Ectodermal cell (in vitro differentiated cells): Measurements from ENCODE around the gene BCAR1. TPM values are rescaled to one million over a fixed set of nuclear protein-coding genes. Genes with fewer than 3 reads are reported as not detected.
A peak's percentile ranks its signal among the peaks of the same experiment; 100 is the strongest.

Experiments used
- H3K27ac ChIP-seq: 2 replicates; pipeline ENCODE4 v1.7.0; 2013; ENCODE audit warnings: mild to moderate bottlenecking, low read depth, low read length; ENCODE audit not compliant: insufficient read depth, poor library complexity, severe bottlenecking
- H3K27me3 ChIP-seq: 2 replicates; pipeline ENCODE4 v1.7.0; 2013; ENCODE audit warnings: mild to moderate bottlenecking, low read length; ENCODE audit not compliant: insufficient read depth, control insufficient read depth, poor library complexity, severe bottlenecking
- H3K36me3 ChIP-seq: one replicate; pipeline ENCODE4 v1.7.0; 2013; ENCODE audit warnings: low read length; ENCODE audit not compliant: control insufficient read depth, insufficient read depth
- H3K4me1 ChIP-seq: one replicate; pipeline ENCODE4 v1.7.0; 2013; ENCODE audit warnings: low read length; ENCODE audit not compliant: control insufficient read depth, insufficient read depth
- H3K4me3 ChIP-seq: 2 replicates; pipeline ENCODE4 v1.7.0; 2013; ENCODE audit warnings: low read depth, low read length, control low read depth; ENCODE audit not compliant: insufficient read depth
- H3K9me3 ChIP-seq: 2 replicates; pipeline ENCODE4 v1.7.0; 2013; ENCODE audit warnings: mild to moderate bottlenecking, low read length, moderate library complexity; ENCODE audit not compliant: control insufficient read depth
- WGBS, 2 experiments: methylation state at CpG; one replicate each; pipeline ENCODE4 v1.1.7; 2013; ENCODE audit warnings: missing lambda C conversion rate in 2 of 2; 5-methylcytosine and 5-hydroxymethylcytosine counted together
- polyA plus RNA-seq, 4 experiments: library from polyadenylated mRNA; stranded (reverse); fragments of 50-300 nt; gene quantifications; one replicate each; pipeline ENCODE4 v1.2.3, GENCODE V29; 2013

Gene BCAR1
- polyA plus RNA-seq (2013, experiment 1 of 4): 49.9 TPM
- 46.7 TPM for polyA plus RNA-seq (2013, experiment 2 of 4)
- 33.0 TPM for polyA plus RNA-seq (2013, experiment 3 of 4)
- polyA plus RNA-seq (2013, experiment 4 of 4): 37.2 TPM

- peak within 1 kb of the TSS; percentile 61 for H3K4me3 ChIP-seq
- H3K27me3 ChIP-seq: peaks cover 8% of the 10 kb centered on the region
- 1% methylated on average over 82 to 84 of the region's 84 CpGs for WGBS, 2 experiments
- peaks cover 69% of the 10 kb centered on the region for H3K4me1 ChIP-seq
- no peaks in the 10 kb centered on the region for H3K36me3 ChIP-seq
- peak within 1 kb of the TSS; percentile 40 for H3K27ac ChIP-seq
- H3K9me3 ChIP-seq: no peaks in the 10 kb centered on the region
Observed at GRCh38 chr16:75251280-75252048, at the start of gene BCAR1. BCAR1 (minus strand) TSS chr16:75251624; CDS start chr16:75251482, 142 bp downstream.

GRCh38 chr16:75298267-75298666, 46.8 kb upstream of the BCAR1 start:
- no peaks in the 10 kb centered on the region for H3K4me1 ChIP-seq
- no peak overlapping the region for H3K4me3 ChIP-seq
- no peaks in the 10 kb centered on the region for H3K27me3 ChIP-seq
- no peaks in the 10 kb centered on the region for H3K9me3 ChIP-seq
- WGBS, 2 experiments: 93 to 95% methylated on average over 6 of the region's 6 CpGs
- no peak overlapping the region for H3K27ac ChIP-seq
- peaks cover 16% of the 10 kb centered on the region for H3K36me3 ChIP-seq

GRCh38 chr16:75296606-75297005, 45.2 kb upstream of the BCAR1 start:
- 94% methylated on average over 1 of the region's 1 CpG for WGBS, 2 experiments
- H3K36me3 ChIP-seq: peaks cover 25% of the 10 kb centered on the region

GRCh38 chr16:75294773-75295459, 43.5 kb upstream of the BCAR1 start:
- no peak overlapping the region for H3K27ac ChIP-seq
- WGBS, 2 experiments: 87 to 93% methylated on average over 6 of the region's 6 CpGs

More at GRCh38 chr16:75296606-75297005, 45.2 kb upstream of the BCAR1 start:
- Histone ChIP-seq H3K27me3 (no peaks in the 10 kb centered on the region), H3K27ac (no peak overlapping the region), H3K4me3 (no peak overlapping the region), H3K9me3 (no peaks in the 10 kb centered on the region), H3K4me1 (no peaks in the 10 kb centered on the region)

GRCh38 chr16:75293772-75294171, 42.3 kb upstream of the BCAR1 start:
- no peak overlapping the region for H3K27ac ChIP-seq

More at GRCh38 chr16:75294773-75295459, 43.5 kb upstream of the BCAR1 start:
- Histone ChIP-seq H3K4me3 (no peak overlapping the region), H3K9me3 (no peaks in the 10 kb centered on the region), H3K36me3 (peaks cover 19% of the 10 kb centered on the region), H3K27me3 (no peaks in the 10 kb centered on the region), H3K4me1 (no peaks in the 10 kb centered on the region)

GRCh38 chr16:75293173-75293572, 41.7 kb upstream of the BCAR1 start:
- 92 to 94% methylated on average over 4 of the region's 4 CpGs for WGBS, 2 experiments
- no peak overlapping the region for H3K4me3 ChIP-seq
- H3K27me3 ChIP-seq: no peaks in the 10 kb centered on the region
- no peak overlapping the region for H3K27ac ChIP-seq
- peaks cover 15% of the 10 kb centered on the region for H3K36me3 ChIP-seq
- no peaks in the 10 kb centered on the region for H3K9me3 ChIP-seq
- H3K4me1 ChIP-seq: no peaks in the 10 kb centered on the region

More at GRCh38 chr16:75293772-75294171, 42.3 kb upstream of the BCAR1 start:
- Histone ChIP-seq H3K4me3 (no peak overlapping the region), H3K27me3 (no peaks in the 10 kb centered on the region), H3K9me3 (no peaks in the 10 kb centered on the region), H3K36me3 (peaks cover 15% of the 10 kb centered on the region), H3K4me1 (no peaks in the 10 kb centered on the region)
- WGBS, 2 experiments: 92 to 93% methylated on average over 5 to 6 of the region's 6 CpGs

- Histone ChIP-seq H3K27me3 (no peaks in the 10 kb centered on the region), H3K9me3 (no peaks in the 10 kb centered on the region), H3K36me3 (peaks cover 15% of the 10 kb centered on the region), H3K4me1 (no peaks in the 10 kb centered on the region), H3K4me3 (no peak overlapping the region), H3K27ac (no peak overlapping the region)
- WGBS, 2 experiments: 93 to 98% methylated on average over 3 of the region's 3 CpGs
Observed at GRCh38 chr16:75292691-75293090, 41.3 kb upstream of the BCAR1 start.

GRCh38 chr16:75289189-75289588, 37.8 kb upstream of the BCAR1 start:
- no peaks in the 10 kb centered on the region for H3K27me3 ChIP-seq
- no peaks in the 10 kb centered on the region for H3K4me1 ChIP-seq
- H3K36me3 ChIP-seq: peaks cover 15% of the 10 kb centered on the region
- no peak overlapping the region for H3K4me3 ChIP-seq
- H3K27ac ChIP-seq: no peak overlapping the region
- no peaks in the 10 kb centered on the region for H3K9me3 ChIP-seq

GRCh38 chr16:75288596-75289120, 37.2 kb upstream of the BCAR1 start:
- H3K4me1 ChIP-seq: no peaks in the 10 kb centered on the region
- H3K36me3 ChIP-seq: peaks cover 15% of the 10 kb centered on the region
- H3K9me3 ChIP-seq: no peaks in the 10 kb centered on the region
- 94 to 96% methylated on average over 10 of the region's 10 CpGs for WGBS, 2 experiments
- H3K27ac ChIP-seq: no peak overlapping the region
- H3K4me3 ChIP-seq: no peak overlapping the region
- H3K27me3 ChIP-seq: no peaks in the 10 kb centered on the region

GRCh38 chr16:75288181-75288580, 36.8 kb upstream of the BCAR1 start:
- 93 to 95% methylated on average over 7 of the region's 7 CpGs for WGBS, 2 experiments
- H3K9me3 ChIP-seq: no peaks in the 10 kb centered on the region
- H3K4me1 ChIP-seq: no peaks in the 10 kb centered on the region

More at GRCh38 chr16:75288181-75288580, 36.8 kb upstream of the BCAR1 start:
- Histone ChIP-seq H3K27ac (no peak overlapping the region), H3K27me3 (no peaks in the 10 kb centered on the region), H3K36me3 (peaks cover 12% of the 10 kb centered on the region), H3K4me3 (no peak overlapping the region)
